Activated naive CD4-positive, alpha-beta T cell treated with anti-CD3 and anti-CD28 coated beads, Interleukin-2, amount 50 U/mL, for 24 hours (primary cell): Measurements from ENCODE around the gene SRGAP1.

ENCODE experiments used
- H3K27ac Mint-ChIP-seq: one replicate; pipeline ENCODE4 v1.8.0; 2021; ENCODE audit warnings: mild to moderate bottlenecking, mixed read lengths
- H3K27me3 Mint-ChIP-seq: one replicate; pipeline ENCODE4 v1.8.0; 2021; ENCODE audit warnings: mixed read lengths
- H3K36me3 Mint-ChIP-seq: one replicate; pipeline ENCODE4 v1.8.0; 2021; ENCODE audit warnings: mixed read lengths
- H3K4me1 Mint-ChIP-seq: one replicate; pipeline ENCODE4 v1.8.0; 2021; ENCODE audit warnings: mixed read lengths
- H3K4me3 Mint-ChIP-seq: one replicate; pipeline ENCODE4 v1.8.0; 2021; ENCODE audit warnings: mild to moderate bottlenecking, mixed read lengths
- H3K9me3 Mint-ChIP-seq: one replicate; pipeline ENCODE4 v1.8.0; 2021; ENCODE audit warnings: mixed read lengths

The SRGAP1 gene

GRCh38 chr12:63976902-63977395 lies 132.4 kb downstream of the SRGAP1 start:
- Mint-ChIP-seq H3K4me1 (no peaks in the 10 kb centered on the region), H3K9me3 (no peaks in the 10 kb centered on the region), H3K27me3 (peaks cover 2% of the 10 kb centered on the region), H3K27ac (no peak overlapping the region), H3K36me3 (no peaks in the 10 kb centered on the region), H3K4me3 (no peak overlapping the region)

GRCh38 chr12:63977441-63977840 lies 132.9 kb downstream of the SRGAP1 start:
- Mint-ChIP-seq H3K27ac (no peak overlapping the region), H3K4me3 (no peak overlapping the region), H3K9me3 (no peaks in the 10 kb centered on the region), H3K36me3 (no peaks in the 10 kb centered on the region), H3K4me1 (no peaks in the 10 kb centered on the region), H3K27me3 (peaks cover 2% of the 10 kb centered on the region)

- no peaks in the 10 kb centered on the region for H3K4me1 Mint-ChIP-seq
- no peak overlapping the region for H3K4me3 Mint-ChIP-seq
- no peak overlapping the region for H3K27ac Mint-ChIP-seq
- peaks cover 2% of the 10 kb centered on the region for H3K27me3 Mint-ChIP-seq
- no peaks in the 10 kb centered on the region for H3K36me3 Mint-ChIP-seq
- no peaks in the 10 kb centered on the region for H3K9me3 Mint-ChIP-seq
Observed at GRCh38 chr12:63978519-63978918, 134.0 kb downstream of the SRGAP1 start.

- Mint-ChIP-seq H3K27ac (no peak overlapping the region), H3K27me3 (peaks cover 2% of the 10 kb centered on the region)
Observed at GRCh38 chr12:63980211-63980610, 135.7 kb downstream of the SRGAP1 start.

GRCh38 chr12:63981343-63981742 lies 136.8 kb downstream of the SRGAP1 start:
- Mint-ChIP-seq H3K27me3 (peaks cover 2% of the 10 kb centered on the region), H3K27ac (no peak overlapping the region), H3K36me3 (no peaks in the 10 kb centered on the region), H3K4me1 (no peaks in the 10 kb centered on the region), H3K4me3 (no peak overlapping the region), H3K9me3 (no peaks in the 10 kb centered on the region)

More at GRCh38 chr12:63980211-63980610, 135.7 kb downstream of the SRGAP1 start:
- Mint-ChIP-seq H3K4me3 (no peak overlapping the region), H3K9me3 (no peaks in the 10 kb centered on the region), H3K4me1 (no peaks in the 10 kb centered on the region), H3K36me3 (no peaks in the 10 kb centered on the region)

GRCh38 chr12:63982604-63983295 lies 138.2 kb downstream of the SRGAP1 start:
- Mint-ChIP-seq H3K27ac (no peak overlapping the region), H3K36me3 (no peaks in the 10 kb centered on the region), H3K27me3 (peaks cover 2% of the 10 kb centered on the region), H3K9me3 (no peaks in the 10 kb centered on the region), H3K4me1 (no peaks in the 10 kb centered on the region), H3K4me3 (no peak overlapping the region)

GRCh38 chr12:63985456-63985855 lies 141.0 kb downstream of the SRGAP1 start:
- Mint-ChIP-seq H3K27ac (no peak overlapping the region), H3K27me3 (peaks cover 2% of the 10 kb centered on the region), H3K9me3 (no peaks in the 10 kb centered on the region), H3K4me1 (no peaks in the 10 kb centered on the region), H3K4me3 (no peak overlapping the region), H3K36me3 (no peaks in the 10 kb centered on the region)

- Mint-ChIP-seq H3K9me3 (no peaks in the 10 kb centered on the region), H3K4me3 (no peak overlapping the region), H3K4me1 (no peaks in the 10 kb centered on the region), H3K27me3 (peaks cover under 1% of the 10 kb centered on the region), H3K27ac (no peak overlapping the region), H3K36me3 (no peaks in the 10 kb centered on the region)
Observed at GRCh38 chr12:63985945-63986344, 141.4 kb downstream of the SRGAP1 start.

- no peak overlapping the region for H3K27ac Mint-ChIP-seq
- H3K27me3 Mint-ChIP-seq, result peaks cover 4% of the 10 kb centered on the region
- H3K9me3 Mint-ChIP-seq, result no peaks in the 10 kb centered on the region
- no peak overlapping the region for H3K4me3 Mint-ChIP-seq
- no peaks in the 10 kb centered on the region for H3K36me3 Mint-ChIP-seq
- no peaks in the 10 kb centered on the region for H3K4me1 Mint-ChIP-seq
Observed at GRCh38 chr12:63989301-63989845, 144.9 kb downstream of the SRGAP1 start.

GRCh38 chr12:63990828-63991547 lies 146.5 kb downstream of the SRGAP1 start:
- no peaks in the 10 kb centered on the region for H3K9me3 Mint-ChIP-seq

GRCh38 chr12:63994704-63995103 lies 150.2 kb downstream of the SRGAP1 start:
- Mint-ChIP-seq H3K36me3 (no peaks in the 10 kb centered on the region), H3K9me3 (no peaks in the 10 kb centered on the region), H3K4me3 (no peak overlapping the region)

More at GRCh38 chr12:63990828-63991547, 146.5 kb downstream of the SRGAP1 start:
- Mint-ChIP-seq H3K36me3 (no peaks in the 10 kb centered on the region), H3K4me3 (no peak overlapping the region), H3K27me3 (peaks cover 4% of the 10 kb centered on the region), H3K4me1 (no peaks in the 10 kb centered on the region), H3K27ac (no peak overlapping the region)

GRCh38 chr12:63995512-63995911 lies 151.0 kb downstream of the SRGAP1 start:
- H3K27ac Mint-ChIP-seq, result no peak overlapping the region

More at GRCh38 chr12:63994704-63995103, 150.2 kb downstream of the SRGAP1 start:
- peaks cover 10% of the 10 kb centered on the region for H3K27me3 Mint-ChIP-seq
- H3K4me1 Mint-ChIP-seq, result no peaks in the 10 kb centered on the region
- H3K27ac Mint-ChIP-seq, result no peak overlapping the region

GRCh38 chr12:63996556-63996955 lies 152.1 kb downstream of the SRGAP1 start:
- Mint-ChIP-seq H3K27me3 (peaks cover 14% of the 10 kb centered on the region), H3K27ac (no peak overlapping the region), H3K36me3 (no peaks in the 10 kb centered on the region), H3K4me1 (no peaks in the 10 kb centered on the region), H3K4me3 (no peak overlapping the region), H3K9me3 (no peaks in the 10 kb centered on the region)

More at GRCh38 chr12:63995512-63995911, 151.0 kb downstream of the SRGAP1 start:
- Mint-ChIP-seq H3K27me3 (peaks cover 11% of the 10 kb centered on the region), H3K9me3 (no peaks in the 10 kb centered on the region), H3K36me3 (no peaks in the 10 kb centered on the region), H3K4me3 (no peak overlapping the region), H3K4me1 (no peaks in the 10 kb centered on the region)

GRCh38 chr12:63997198-63997597 lies 152.7 kb downstream of the SRGAP1 start:
- Mint-ChIP-seq H3K4me3 (no peak overlapping the region), H3K9me3 (no peaks in the 10 kb centered on the region), H3K27ac (no peak overlapping the region), H3K4me1 (no peaks in the 10 kb centered on the region), H3K27me3 (peaks cover 14% of the 10 kb centered on the region), H3K36me3 (no peaks in the 10 kb centered on the region)

GRCh38 chr12:63998584-63998983 lies 154.1 kb downstream of the SRGAP1 start:
- H3K36me3 Mint-ChIP-seq, result no peaks in the 10 kb centered on the region
- no peaks in the 10 kb centered on the region for H3K4me1 Mint-ChIP-seq
- H3K27ac Mint-ChIP-seq, result no peak overlapping the region
- no peak overlapping the region for H3K4me3 Mint-ChIP-seq
- H3K27me3 Mint-ChIP-seq, result peaks cover 10% of the 10 kb centered on the region
- no peaks in the 10 kb centered on the region for H3K9me3 Mint-ChIP-seq

GRCh38 chr12:63999853-64000252 lies 155.4 kb downstream of the SRGAP1 start:
- Mint-ChIP-seq H3K4me1 (no peaks in the 10 kb centered on the region), H3K9me3 (no peaks in the 10 kb centered on the region), H3K27ac (no peak overlapping the region), H3K27me3 (peaks cover 10% of the 10 kb centered on the region), H3K4me3 (no peak overlapping the region), H3K36me3 (no peaks in the 10 kb centered on the region)
